ENCODE data around the gene PKD1L1.

Gene PKD1L1

DNA sequence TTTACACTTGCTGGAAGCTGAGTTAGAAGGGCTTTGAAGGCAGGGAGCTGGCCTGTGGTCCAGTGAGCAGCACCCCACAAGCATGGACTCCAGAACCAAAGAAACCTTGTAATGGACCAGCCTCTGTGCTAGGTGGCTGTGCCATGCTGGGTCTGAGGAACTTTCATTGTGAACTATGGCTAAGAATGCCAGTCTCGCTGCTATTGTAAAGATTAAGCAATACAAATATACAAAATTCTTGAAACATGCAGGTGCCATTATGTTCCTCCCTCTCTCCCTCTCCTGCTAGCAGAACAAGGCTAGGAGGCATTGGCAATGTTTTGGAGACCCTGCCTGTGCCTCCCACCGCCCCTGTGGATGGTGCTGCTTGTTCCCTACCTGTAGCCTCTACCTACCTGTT lies 105.0 kb downstream of the PKD1L1 start:
- H3K4me3 ChIP-seq (ENCODE audit: severe bottlenecking), result no peak overlapping the region
- H3K27me3 ChIP-seq (ENCODE audit: insufficient read depth, poor library complexity, severe bottlenecking), result no peaks in the 10 kb centered on the region
- DNase-seq (ENCODE audit: low spot score), result no peak
- ATAC-seq (ENCODE audit: low read depth), result no peak
- TF ChIP-seq, protein P1, sequence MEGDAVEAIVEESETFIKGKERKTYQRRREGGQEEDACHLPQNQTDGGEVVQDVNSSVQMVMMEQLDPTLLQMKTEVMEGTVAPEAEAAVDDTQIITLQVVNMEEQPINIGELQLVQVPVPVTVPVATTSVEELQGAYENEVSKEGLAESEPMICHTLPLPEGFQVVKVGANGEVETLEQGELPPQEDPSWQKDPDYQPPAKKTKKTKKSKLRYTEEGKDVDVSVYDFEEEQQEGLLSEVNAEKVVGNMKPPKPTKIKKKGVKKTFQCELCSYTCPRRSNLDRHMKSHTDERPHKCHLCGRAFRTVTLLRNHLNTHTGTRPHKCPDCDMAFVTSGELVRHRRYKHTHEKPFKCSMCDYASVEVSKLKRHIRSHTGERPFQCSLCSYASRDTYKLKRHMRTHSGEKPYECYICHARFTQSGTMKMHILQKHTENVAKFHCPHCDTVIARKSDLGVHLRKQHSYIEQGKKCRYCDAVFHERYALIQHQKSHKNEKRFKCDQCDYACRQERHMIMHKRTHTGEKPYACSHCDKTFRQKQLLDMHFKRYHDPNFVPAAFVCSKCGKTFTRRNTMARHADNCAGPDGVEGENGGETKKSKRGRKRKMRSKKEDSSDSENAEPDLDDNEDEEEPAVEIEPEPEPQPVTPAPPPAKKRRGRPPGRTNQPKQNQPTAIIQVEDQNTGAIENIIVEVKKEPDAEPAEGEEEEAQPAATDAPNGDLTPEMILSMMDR (IDR thresholded peaks at IDR 0.05; ENCODE audit: poor library complexity, severe bottlenecking), result no peak
- H3K27ac ChIP-seq (ENCODE audit: poor library complexity, severe bottlenecking), result no peak overlapping the region
- H3K9me3 ChIP-seq (ENCODE audit: severe bottlenecking), result no peaks in the 10 kb centered on the region
- no peaks in the 10 kb centered on the region for H3K36me3 ChIP-seq (ENCODE audit: low read depth)
- H3K4me1 ChIP-seq (ENCODE audit: insufficient read depth, poor library complexity, severe bottlenecking), result peaks cover 10% of the 10 kb centered on the region

DNA sequence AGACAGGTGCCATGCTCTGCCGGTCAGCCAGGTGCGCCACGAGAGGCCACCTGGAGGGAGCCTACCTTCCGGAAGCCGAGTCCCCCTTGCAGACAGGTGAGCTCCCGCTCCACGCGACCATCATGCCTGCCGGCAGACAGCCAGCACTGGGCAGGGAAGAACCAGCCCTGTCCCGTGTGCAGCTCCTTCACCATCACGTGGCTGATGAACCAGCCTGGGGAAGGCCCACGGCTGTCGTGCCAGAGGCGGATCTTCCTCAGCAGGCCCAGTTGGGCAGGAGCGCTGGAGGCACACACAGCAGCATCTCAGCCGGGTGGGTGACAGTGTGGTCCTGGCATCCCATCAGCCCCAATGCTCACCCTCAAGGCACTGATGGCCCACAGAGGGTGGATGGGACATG lies 108.9 kb downstream of the PKD1L1 start:
- no peaks in the 10 kb centered on the region for H3K4me1 ChIP-seq (ENCODE audit: insufficient read depth, poor library complexity, severe bottlenecking)
- H3K4me3 ChIP-seq (ENCODE audit: severe bottlenecking), result no peak overlapping the region
- H3K36me3 ChIP-seq (ENCODE audit: low read depth), result no peaks in the 10 kb centered on the region
- TF ChIP-seq, protein P1 (IDR thresholded peaks at IDR 0.05; ENCODE audit: poor library complexity, severe bottlenecking), result no peak
- H3K27ac ChIP-seq (ENCODE audit: poor library complexity, severe bottlenecking), result no peak overlapping the region
- no peaks in the 10 kb centered on the region for H3K9me3 ChIP-seq (ENCODE audit: severe bottlenecking)
- H3K27me3 ChIP-seq (ENCODE audit: insufficient read depth, poor library complexity, severe bottlenecking), result no peaks in the 10 kb centered on the region
- ATAC-seq (ENCODE audit: low read depth) (no peak), DNase-seq (ENCODE audit: low spot score) (no peak)

DNA sequence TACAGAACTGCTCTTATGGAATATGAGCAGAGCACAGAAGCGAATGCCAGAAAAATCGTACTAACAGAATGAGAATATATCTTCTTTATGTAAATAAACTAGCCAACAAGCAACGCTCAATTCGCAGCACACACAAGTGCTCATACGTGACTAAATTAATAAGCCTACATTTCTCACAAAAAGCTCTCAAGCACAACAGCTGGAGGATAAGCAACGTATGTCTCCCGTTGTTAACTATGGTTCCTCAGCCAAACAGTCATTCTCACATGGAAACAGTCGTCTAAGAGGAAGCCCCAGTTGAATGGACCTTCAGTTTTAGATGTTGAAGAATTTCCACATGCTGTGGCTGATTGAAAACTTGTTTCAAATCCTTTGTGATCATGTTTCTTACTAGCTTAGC lies 110.4 kb downstream of the PKD1L1 start:
- Histone ChIP-seq H3K27me3 (ENCODE audit: insufficient read depth, poor library complexity, severe bottlenecking) (no peaks in the 10 kb centered on the region), H3K36me3 (ENCODE audit: low read depth) (no peaks in the 10 kb centered on the region), H3K27ac (ENCODE audit: poor library complexity, severe bottlenecking) (no peak overlapping the region), H3K4me1 (ENCODE audit: insufficient read depth, poor library complexity, severe bottlenecking) (no peaks in the 10 kb centered on the region), H3K4me3 (ENCODE audit: severe bottlenecking) (no peak overlapping the region), H3K9me3 (ENCODE audit: severe bottlenecking) (no peaks in the 10 kb centered on the region)
- TF ChIP-seq, protein P1 (IDR thresholded peaks at IDR 0.05; ENCODE audit: poor library complexity, severe bottlenecking), result no peak
- ATAC-seq (ENCODE audit: low read depth), result no peak
- DNase-seq (ENCODE audit: low spot score), result no peak

DNA sequence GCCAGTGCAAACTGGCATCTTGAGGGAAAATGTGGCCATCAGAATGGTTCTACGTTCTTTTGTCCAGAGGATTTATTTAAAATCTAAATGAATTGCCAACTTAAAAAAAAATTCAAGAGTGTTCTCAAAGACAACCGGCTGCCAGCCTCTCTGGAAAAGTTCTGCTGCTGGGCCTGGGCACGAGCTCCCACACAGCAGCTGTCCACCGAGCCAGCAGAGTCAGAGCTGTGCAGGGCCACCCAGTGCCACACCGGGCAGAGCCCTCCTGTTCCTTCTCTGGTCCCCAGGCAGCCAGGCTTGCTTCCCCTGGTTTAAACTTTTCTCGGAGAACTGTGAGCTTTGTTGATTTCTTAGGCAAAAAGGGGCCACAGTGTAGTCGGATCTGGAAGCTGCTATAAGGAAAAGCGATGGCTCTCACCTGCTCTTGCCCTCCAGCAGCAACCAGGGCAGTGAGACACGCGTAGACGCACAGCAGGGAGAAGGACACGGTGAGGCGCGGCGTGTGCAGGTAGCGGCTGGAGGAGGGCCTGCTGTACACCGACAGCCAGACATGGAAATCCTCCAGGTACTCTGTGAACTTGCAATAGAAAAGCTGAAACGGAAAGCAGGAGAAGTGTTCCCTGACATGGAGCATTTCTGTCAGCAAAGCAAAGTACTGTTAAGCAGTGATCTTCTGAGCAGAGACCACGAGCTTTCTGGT lies 111.6 kb downstream of the PKD1L1 start:
- no peaks in the 10 kb centered on the region for H3K36me3 ChIP-seq (ENCODE audit: low read depth)
- H3K4me3 ChIP-seq (ENCODE audit: severe bottlenecking), result no peak overlapping the region
- TF ChIP-seq, protein P1 (IDR thresholded peaks at IDR 0.05; ENCODE audit: poor library complexity, severe bottlenecking), result no peak
- no peak overlapping the region for H3K27ac ChIP-seq (ENCODE audit: poor library complexity, severe bottlenecking)
- H3K9me3 ChIP-seq (ENCODE audit: severe bottlenecking), result no peaks in the 10 kb centered on the region
- no peaks in the 10 kb centered on the region for H3K27me3 ChIP-seq (ENCODE audit: insufficient read depth, poor library complexity, severe bottlenecking)
- no peaks in the 10 kb centered on the region for H3K4me1 ChIP-seq (ENCODE audit: insufficient read depth, poor library complexity, severe bottlenecking)
- no peak for ATAC-seq (ENCODE audit: low read depth)
- DNase-seq (ENCODE audit: low spot score), result no peak

- Histone ChIP-seq H3K4me1 (ENCODE audit: insufficient read depth, poor library complexity, severe bottlenecking) (no peaks in the 10 kb centered on the region), H3K27ac (ENCODE audit: poor library complexity, severe bottlenecking) (no peak overlapping the region), H3K27me3 (ENCODE audit: insufficient read depth, poor library complexity, severe bottlenecking) (no peaks in the 10 kb centered on the region), H3K9me3 (ENCODE audit: severe bottlenecking) (no peaks in the 10 kb centered on the region), H3K36me3 (ENCODE audit: low read depth) (no peaks in the 10 kb centered on the region), H3K4me3 (ENCODE audit: severe bottlenecking) (no peak overlapping the region)
- no peak for ATAC-seq (ENCODE audit: low read depth)
- TF ChIP-seq, protein P1 (IDR thresholded peaks at IDR 0.05; ENCODE audit: poor library complexity, severe bottlenecking), result no peak
- no peak for DNase-seq (ENCODE audit: low spot score)
Observed at GRCh38 chr7:47836080-47836479, 112.2 kb downstream of the PKD1L1 start.
